Ovary (tissue), 3 donors: ENCODE results near the gene RGS12.

ENCODE experiments used
- POLR2A ChIP-seq: fragments of 450-650 bp; IDR thresholded peaks from one replicate; pipeline ENCODE4 v1.6.1; 2017; ENCODE audit warnings: antibody characterized with exemption, mild to moderate bottlenecking, moderate library complexity
- TF ChIP-seq, protein P1 (sequence below), 3 donors: fragments of 450-650 bp in 2 of 3; fragments of 200-600 bp in 1 of 3; IDR thresholded peaks; one replicate each; pipeline versions ENCODE4 v1.5.1 to v1.8.0; 2016 to 2022; ENCODE audit warnings: antibody characterized with exemption in 3 of 3, mild to moderate bottlenecking in 1 of 3
- donor health status: DM: no; HTN: no; CAD: no.

- TF ChIP-seq, protein P1, sequence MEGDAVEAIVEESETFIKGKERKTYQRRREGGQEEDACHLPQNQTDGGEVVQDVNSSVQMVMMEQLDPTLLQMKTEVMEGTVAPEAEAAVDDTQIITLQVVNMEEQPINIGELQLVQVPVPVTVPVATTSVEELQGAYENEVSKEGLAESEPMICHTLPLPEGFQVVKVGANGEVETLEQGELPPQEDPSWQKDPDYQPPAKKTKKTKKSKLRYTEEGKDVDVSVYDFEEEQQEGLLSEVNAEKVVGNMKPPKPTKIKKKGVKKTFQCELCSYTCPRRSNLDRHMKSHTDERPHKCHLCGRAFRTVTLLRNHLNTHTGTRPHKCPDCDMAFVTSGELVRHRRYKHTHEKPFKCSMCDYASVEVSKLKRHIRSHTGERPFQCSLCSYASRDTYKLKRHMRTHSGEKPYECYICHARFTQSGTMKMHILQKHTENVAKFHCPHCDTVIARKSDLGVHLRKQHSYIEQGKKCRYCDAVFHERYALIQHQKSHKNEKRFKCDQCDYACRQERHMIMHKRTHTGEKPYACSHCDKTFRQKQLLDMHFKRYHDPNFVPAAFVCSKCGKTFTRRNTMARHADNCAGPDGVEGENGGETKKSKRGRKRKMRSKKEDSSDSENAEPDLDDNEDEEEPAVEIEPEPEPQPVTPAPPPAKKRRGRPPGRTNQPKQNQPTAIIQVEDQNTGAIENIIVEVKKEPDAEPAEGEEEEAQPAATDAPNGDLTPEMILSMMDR (IDR thresholded peaks at IDR 0.05), result no peak
- no peak for TF ChIP-seq POLR2A
Observed at GRCh38 chr4:3294401-3295241, 1.8 kb downstream of the RGS12 start.
